GM21717 (cell line): ENCODE data around the gene FBXO36.
"Not testable (repeated sequence)": the region's sequence is repeated elsewhere in the genome, so short reads cannot be mapped to it uniquely, and the experiment has no call there.

Source experiments
- ATAC-seq: cut with Tn5 transposase; IDR thresholded peaks from one replicate; pipeline ENCODE4 v1.9.1; 2021; ENCODE audit warnings: mild to moderate bottlenecking, moderate library complexity; ENCODE audit not compliant: unreplicated experiment

FBXO36 gene, protein sequence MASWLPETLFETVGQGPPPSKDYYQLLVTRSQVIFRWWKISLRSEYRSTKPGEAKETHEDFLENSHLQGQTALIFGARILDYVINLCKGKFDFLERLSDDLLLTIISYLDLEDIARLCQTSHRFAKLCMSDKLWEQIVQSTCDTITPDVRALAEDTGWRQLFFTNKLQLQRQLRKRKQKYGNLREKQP

DNA sequence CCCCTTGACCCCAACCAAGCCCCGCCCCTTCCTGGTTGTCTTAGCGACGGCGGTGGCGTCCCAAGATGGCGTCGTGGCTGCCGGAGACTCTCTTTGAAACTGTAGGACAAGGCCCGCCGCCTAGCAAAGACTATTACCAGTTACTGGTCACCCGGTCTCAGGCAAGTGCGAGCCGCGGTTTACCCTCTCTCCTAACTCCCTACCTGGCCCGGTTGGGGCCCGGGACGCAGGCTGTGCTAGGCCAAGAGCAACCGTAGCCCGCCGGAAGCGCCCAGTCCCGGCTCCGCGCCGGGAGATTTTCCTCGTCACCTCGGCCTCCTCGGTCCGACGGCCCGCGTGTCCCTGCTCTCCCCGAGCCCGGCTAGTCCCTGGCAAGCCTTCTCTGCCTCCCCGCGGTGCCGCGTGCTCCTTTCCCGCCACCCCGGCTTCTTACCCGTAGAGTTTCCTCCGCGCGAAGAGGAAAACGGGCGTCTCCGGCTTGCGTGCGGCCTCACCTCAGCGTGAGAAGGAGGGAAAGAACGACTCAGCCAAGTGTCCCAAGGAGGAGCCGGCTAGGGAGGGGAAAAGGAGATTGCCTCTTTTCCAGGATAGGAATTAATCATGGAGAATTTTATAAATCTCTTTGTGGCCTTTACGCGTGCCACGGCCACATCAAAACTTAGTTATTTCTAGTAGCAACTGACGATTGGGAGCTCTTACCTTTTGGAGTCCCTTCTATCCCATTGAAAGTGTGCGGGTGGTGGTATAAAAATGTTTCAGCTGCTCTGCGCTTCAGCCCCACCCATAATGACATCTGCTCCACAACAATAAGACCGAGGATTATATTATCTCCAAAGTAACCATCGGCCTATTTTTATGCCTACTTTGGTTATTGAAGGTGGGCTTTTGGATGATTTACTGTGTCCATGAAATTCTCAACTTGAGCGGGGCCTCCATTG is at the start of gene FBXO36:
Gene FBXO36 (plus strand): TSS at position 55 of the 938 bp plus-strand sequence. CDS start 11 bp downstream, at position 66.
- ATAC-seq, result peak; percentile 71

DNA sequence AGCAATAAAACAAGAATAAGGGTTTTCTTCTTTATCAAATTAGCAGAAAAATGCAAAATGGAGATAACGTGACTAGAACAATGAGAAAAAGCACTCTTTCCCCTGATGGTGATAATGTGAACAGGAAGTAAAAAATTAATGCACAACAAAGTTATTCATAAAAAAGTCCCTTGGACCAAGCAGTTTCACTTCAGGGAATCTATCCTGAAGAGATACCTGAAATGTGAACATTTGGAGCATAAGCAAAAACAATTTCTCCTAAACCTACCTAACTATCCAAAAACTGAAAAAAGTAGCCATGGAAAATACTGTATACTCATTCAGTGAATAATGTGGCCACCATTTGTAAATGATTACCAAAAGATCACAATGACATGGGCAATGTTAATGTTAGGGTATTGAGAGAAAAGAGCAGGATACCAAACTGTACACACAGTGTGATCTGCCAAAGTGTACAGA is 49.2 kb upstream of the FBXO36 start:
- peak; percentile 63 for ATAC-seq

DNA sequence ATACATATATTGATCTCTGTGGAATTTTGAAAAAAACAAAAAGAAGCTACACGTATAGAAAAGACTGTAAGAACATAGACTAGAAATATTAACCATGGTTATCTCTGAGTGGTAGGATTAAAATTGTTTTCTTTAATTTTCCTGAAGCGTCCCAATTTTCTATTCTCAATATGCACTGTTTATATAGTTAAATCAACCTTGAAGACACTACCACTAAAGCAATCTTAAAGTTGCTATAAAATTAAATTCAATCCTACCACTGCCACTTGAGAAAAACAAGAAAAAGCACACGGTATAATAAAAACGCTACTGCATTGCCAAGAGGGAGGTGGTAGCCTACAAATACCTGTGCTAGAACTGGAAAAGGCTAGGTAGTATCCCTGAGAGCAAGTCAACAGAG is 47.7 kb upstream of the FBXO36 start:
- ATAC-seq, result no peak

GRCh38 chr2:229875549-229875948 is 46.8 kb upstream of the FBXO36 start:
- ATAC-seq, result no peak

GRCh38 chr2:229879191-229879950 is 42.9 kb upstream of the FBXO36 start:
- ATAC-seq, result no peak

- ATAC-seq, result no peak
These were observed 41.3 kb upstream of the FBXO36 start for GRCh38 chr2:229880892-229881586.

DNA sequence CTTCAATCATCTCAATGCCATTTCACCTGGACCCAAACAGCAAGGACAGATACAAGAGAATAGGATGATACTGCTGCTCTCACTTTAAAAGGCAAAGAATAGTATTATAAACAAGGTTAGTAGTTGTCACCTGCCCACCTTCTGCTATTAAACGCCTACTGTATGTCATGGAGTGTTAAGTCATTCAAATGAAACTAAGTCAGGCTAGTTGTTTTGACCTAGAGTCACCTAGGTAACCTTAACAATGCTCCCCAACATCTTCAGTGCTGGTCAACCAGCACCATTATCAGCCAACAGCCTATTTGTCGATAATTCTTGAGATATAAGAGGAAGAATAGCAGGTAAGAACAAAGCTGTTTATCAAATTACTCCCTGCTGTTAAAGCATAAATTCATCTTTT is 39.7 kb upstream of the FBXO36 start:
- no peak for ATAC-seq

DNA sequence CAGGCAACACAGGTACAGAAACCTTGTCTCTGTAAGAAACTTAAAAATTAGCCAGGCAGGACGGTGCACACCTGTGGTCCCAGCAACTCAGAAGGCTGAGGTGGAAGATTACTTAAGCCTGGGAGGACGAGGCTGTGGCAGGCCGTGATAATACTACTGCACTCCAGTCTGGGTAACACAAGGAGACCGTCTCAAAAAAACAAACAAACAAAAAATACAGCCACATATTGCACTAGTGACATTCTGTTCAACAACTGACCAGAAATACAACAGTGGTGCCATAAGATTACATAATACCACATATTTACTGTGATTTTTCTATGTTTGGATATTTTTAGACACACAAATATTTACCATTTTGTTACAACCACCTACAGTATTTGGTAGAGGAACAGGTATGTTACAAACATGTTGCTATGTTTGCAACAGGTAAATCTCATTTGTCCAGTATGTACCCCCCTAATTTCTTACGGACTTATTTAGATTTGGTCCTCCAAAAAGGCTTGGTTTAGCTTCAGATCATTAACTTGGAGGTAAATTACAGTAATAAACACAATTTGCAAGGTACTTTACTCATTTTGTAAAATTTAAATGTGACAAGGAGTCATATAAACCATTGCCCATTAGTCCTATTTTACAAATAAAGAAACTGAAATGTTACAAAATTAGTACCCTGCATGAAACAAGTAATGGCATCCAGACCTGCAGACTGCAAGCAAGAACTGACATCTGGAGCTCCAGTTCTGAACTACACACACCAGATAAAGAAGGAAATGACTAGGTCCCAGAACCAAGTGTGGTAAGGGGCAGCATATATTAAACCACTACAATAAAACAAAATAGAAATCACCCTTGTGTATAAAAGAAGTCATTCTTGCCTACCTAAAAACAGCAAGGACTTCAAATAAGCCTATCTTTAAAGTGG is 37.3 kb upstream of the FBXO36 start:
- peak; percentile 93 for ATAC-seq

DNA sequence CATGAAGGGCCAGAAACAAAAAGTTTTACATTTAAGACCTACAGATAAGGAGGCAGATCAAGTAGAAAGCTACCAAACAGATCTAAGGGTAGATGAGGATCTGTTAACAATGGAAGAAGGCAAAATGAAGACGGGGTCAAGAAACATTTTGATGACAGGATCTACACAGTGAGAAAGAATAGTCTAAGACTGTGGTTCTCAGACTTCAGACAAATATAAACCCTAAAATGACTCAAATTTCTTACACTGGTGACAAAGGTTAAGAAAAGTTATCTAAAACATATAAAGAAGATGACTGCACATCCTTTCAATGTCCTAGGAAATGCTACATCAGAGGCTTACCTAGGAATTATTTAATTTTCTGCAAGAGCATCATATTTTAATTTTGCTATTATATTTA is 34.9 kb upstream of the FBXO36 start:
- ATAC-seq, result no peak

GRCh38 chr2:229888031-229888430 is 34.3 kb upstream of the FBXO36 start:
- no peak for ATAC-seq

DNA sequence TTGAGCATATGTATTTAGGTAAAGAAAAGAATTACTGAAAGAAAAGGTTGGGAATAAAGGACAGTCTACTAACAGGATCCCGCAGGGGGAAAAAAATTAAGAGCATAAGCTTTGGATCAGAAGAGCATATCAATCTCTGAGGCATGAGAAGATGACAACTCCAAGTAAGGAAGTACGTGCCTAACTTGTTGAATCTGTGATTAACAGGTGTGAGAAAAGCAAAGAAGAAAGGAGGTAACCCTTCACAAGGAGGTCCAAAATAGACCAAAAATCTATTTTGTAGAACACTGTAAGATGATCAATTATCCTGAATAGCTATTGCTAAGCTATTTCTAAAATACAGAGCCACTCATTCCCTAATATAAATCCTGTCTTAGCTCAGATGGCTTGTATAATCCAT is 33.3 kb upstream of the FBXO36 start:
- no peak for ATAC-seq

DNA sequence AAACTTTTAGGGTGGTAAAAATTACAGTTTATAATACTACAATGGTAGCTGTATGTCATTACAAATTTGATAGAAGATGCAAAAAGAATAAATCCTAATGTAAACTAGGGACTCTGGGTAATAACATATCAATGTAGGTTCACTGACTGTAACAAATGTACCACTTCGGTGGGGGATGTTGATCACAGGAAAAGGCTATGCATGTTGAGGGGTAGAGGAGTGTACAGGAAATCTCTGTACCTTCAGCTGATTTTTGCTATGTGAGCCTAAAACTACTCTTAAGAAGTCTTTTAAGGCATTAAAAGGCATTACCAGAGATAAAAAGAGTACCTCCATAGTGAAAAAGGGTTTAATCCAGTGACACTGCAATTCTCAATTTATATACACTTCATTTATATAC is 25.4 kb upstream of the FBXO36 start:
- ATAC-seq, result no peak

GRCh38 chr2:229899604-229900003 is 22.7 kb upstream of the FBXO36 start:
- no peak for ATAC-seq

DNA sequence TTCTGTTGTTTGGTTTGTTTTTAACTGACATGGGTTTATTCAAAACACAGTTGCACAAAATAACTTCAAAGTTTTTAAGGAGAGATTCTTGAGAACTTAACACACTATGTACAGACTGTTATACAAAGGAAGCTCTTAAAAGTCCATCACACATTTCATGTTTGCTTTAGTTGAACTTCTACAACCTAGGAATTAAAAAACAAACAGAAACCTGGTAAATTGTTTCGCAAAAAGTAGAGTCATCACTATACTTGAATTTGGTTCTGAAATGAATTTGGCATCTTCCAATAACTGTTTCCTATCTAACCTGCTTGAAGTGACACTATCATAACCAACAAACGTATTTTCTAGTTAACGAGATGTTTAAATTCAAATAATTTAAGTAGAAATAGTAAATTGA is 22.3 kb upstream of the FBXO36 start:
- no peak for ATAC-seq

- not testable (repeated sequence) for ATAC-seq
These were observed 21.8 kb upstream of the FBXO36 start for GRCh38 chr2:229900514-229900913.

- ATAC-seq, result no peak
These were observed 20.5 kb upstream of the FBXO36 start for GRCh38 chr2:229901819-229902218.

DNA sequence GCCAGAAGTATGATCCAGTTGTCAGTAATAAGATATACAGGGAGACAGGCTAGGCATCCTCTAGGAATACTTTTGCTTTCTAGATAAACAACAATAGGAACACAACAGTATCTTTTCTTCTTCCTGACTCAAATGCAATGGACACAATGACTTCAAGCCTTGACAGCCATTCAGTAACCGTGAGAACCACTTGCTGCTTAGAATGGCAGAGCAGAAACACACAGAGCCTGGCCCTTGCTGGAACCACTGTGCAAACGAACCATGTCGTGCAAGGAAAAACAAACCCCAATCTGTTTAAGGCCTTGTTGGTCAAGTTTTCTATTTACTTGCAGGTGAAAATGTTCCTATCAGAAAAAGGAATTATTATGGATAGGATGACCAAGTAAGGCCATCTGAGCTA is 19.3 kb upstream of the FBXO36 start:
- no peak for ATAC-seq

GRCh38 chr2:229905601-229906000 is 16.7 kb upstream of the FBXO36 start:
- no peak for ATAC-seq

DNA sequence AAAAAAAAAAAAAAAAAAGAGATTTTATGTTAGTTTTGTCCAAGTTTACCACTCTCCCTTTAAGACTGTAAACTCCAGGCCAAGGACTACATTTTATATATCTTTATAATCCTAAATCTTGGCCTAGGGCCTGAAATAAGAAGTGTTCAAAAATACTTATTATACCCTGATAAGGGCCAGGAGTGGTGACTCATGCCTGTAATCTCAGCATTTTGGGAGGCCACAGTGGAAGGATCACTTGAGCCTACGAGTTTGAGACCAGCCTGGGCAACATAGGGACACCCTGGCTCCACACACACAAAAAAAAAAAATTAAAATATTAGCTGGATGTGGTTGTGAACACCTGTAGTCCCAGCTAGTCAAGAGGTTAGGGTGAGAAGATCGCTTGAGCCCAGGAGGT is 13.2 kb upstream of the FBXO36 start:
- ATAC-seq, result no peak
